Gastroesophageal sphincter (tissue), 3 donors: ENCODE results near the gene EEF2.

Source experiments
- EP300 ChIP-seq: sonication (generic); formaldehyde crosslinking; IDR thresholded peaks from one replicate; pipeline ENCODE4 v1.6.1; 2017; ENCODE audit warnings: antibody characterized with exemption, mild to moderate bottlenecking
- POLR2A ChIP-seq, 2 donors: fragments of 450-650 bp; IDR thresholded peaks; one replicate each; pipeline ENCODE4 v1.6.1; 2017; ENCODE audit warnings: antibody characterized with exemption in 2 of 2, mild to moderate bottlenecking in 2 of 2, moderate library complexity in 1 of 2
- POLR2AphosphoS5 ChIP-seq: sonication (generic); formaldehyde crosslinking; IDR thresholded peaks from one replicate; pipeline ENCODE4 v1.6.1; 2017; ENCODE audit warnings: antibody characterized with exemption
- TF ChIP-seq, protein P1 (sequence below), 4 experiments: fragments of 200-600 bp in 2 of 4; fragments of 450-650 bp in 2 of 4; sonication (generic) in 1 of 4; IDR thresholded peaks; one replicate each; pipeline ENCODE4 v1.5.1; 2017 to 2019; ENCODE audit warnings: antibody characterized with exemption in 4 of 4, mild to moderate bottlenecking in 2 of 4, moderate library complexity in 2 of 4

DNA sequence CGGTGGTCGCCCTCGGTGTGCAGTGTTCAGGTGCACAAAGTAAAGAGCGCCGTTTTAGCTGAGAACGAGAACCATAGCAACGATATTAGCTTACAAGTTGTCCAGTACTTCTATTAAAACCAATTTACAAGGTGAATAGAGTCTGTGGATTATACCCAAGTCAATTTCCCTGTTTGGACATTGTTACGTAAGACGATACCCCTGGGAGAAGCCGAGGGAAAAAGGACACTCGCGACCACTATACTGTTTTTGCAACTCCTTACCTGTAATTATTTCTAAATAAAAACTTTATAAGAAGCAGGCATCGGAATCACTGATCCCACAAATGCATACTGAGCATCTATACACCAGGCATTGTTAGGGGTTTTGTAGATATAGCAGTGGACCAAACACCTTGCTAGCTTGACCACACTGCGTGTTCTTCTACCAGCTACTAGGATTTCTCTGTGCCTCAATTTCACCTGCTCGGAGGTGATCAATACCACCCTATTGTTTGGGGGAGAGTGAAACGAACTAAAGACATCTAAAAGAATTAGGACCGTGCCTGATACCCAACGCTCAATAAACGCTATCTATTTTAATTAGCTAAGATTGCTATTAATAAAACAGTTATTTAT, 488 bp upstream of the EEF2 start:
- TF ChIP-seq, protein P1, sequence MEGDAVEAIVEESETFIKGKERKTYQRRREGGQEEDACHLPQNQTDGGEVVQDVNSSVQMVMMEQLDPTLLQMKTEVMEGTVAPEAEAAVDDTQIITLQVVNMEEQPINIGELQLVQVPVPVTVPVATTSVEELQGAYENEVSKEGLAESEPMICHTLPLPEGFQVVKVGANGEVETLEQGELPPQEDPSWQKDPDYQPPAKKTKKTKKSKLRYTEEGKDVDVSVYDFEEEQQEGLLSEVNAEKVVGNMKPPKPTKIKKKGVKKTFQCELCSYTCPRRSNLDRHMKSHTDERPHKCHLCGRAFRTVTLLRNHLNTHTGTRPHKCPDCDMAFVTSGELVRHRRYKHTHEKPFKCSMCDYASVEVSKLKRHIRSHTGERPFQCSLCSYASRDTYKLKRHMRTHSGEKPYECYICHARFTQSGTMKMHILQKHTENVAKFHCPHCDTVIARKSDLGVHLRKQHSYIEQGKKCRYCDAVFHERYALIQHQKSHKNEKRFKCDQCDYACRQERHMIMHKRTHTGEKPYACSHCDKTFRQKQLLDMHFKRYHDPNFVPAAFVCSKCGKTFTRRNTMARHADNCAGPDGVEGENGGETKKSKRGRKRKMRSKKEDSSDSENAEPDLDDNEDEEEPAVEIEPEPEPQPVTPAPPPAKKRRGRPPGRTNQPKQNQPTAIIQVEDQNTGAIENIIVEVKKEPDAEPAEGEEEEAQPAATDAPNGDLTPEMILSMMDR (IDR thresholded peaks at IDR 0.05), result no peak
- TF ChIP-seq EP300 (no peak), POLR2A (IDR thresholded peaks at IDR 0.05) (no peak), POLR2AphosphoS5 (no peak)
